Measurements from ENCODE around the gene RRP9. TPM values are rescaled to one million over a fixed set of nuclear protein-coding genes. Genes with fewer than 3 reads are reported as not detected.

The RRP9 gene
- total and polyA plus RNA-seq, 4 donors = 6.5 to 11.0 (median 7.8) TPM

GRCh38 chr3:51934139-51934850 is 7.4 kb downstream of the RRP9 start:
- H3K4me3 ChIP-seq (ENCODE audit: low read depth in 1 of 3, low read length in 3 of 3) = no peak overlapping the region
- TF ChIP-seq EGR1 (IDR thresholded peaks at IDR 0.05; ENCODE audit: low read depth in 2 of 2) = no peak
- TF ChIP-seq ZBTB33 (IDR thresholded peaks at IDR 0.05) = no peak
- TF ChIP-seq FOXA1 (IDR thresholded peaks at IDR 0.05) = no peak
- TF ChIP-seq JUND (IDR thresholded peaks at IDR 0.05) = no peak
- no peak for TF ChIP-seq HNF4A (conservative IDR thresholded peaks at IDR 0.05)
- TF ChIP-seq, protein P1, sequence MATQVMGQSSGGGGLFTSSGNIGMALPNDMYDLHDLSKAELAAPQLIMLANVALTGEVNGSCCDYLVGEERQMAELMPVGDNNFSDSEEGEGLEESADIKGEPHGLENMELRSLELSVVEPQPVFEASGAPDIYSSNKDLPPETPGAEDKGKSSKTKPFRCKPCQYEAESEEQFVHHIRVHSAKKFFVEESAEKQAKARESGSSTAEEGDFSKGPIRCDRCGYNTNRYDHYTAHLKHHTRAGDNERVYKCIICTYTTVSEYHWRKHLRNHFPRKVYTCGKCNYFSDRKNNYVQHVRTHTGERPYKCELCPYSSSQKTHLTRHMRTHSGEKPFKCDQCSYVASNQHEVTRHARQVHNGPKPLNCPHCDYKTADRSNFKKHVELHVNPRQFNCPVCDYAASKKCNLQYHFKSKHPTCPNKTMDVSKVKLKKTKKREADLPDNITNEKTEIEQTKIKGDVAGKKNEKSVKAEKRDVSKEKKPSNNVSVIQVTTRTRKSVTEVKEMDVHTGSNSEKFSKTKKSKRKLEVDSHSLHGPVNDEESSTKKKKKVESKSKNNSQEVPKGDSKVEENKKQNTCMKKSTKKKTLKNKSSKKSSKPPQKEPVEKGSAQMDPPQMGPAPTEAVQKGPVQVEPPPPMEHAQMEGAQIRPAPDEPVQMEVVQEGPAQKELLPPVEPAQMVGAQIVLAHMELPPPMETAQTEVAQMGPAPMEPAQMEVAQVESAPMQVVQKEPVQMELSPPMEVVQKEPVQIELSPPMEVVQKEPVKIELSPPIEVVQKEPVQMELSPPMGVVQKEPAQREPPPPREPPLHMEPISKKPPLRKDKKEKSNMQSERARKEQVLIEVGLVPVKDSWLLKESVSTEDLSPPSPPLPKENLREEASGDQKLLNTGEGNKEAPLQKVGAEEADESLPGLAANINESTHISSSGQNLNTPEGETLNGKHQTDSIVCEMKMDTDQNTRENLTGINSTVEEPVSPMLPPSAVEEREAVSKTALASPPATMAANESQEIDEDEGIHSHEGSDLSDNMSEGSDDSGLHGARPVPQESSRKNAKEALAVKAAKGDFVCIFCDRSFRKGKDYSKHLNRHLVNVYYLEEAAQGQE (IDR thresholded peaks at IDR 0.05) = no peak
- TF ChIP-seq ATF3 (IDR thresholded peaks at IDR 0.05) = no peak
- TF ChIP-seq, protein P2, sequence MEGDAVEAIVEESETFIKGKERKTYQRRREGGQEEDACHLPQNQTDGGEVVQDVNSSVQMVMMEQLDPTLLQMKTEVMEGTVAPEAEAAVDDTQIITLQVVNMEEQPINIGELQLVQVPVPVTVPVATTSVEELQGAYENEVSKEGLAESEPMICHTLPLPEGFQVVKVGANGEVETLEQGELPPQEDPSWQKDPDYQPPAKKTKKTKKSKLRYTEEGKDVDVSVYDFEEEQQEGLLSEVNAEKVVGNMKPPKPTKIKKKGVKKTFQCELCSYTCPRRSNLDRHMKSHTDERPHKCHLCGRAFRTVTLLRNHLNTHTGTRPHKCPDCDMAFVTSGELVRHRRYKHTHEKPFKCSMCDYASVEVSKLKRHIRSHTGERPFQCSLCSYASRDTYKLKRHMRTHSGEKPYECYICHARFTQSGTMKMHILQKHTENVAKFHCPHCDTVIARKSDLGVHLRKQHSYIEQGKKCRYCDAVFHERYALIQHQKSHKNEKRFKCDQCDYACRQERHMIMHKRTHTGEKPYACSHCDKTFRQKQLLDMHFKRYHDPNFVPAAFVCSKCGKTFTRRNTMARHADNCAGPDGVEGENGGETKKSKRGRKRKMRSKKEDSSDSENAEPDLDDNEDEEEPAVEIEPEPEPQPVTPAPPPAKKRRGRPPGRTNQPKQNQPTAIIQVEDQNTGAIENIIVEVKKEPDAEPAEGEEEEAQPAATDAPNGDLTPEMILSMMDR (IDR thresholded peaks at IDR 0.05; ENCODE audit: low read depth, low read length, missing input control) = no peak
- TF ChIP-seq SP1 (IDR thresholded peaks at IDR 0.05) = no peak
- TF ChIP-seq FOXA2 (IDR thresholded peaks at IDR 0.05) = no peak
- no peak for TF ChIP-seq RAD21 (IDR thresholded peaks at IDR 0.05)
- no peak for TF ChIP-seq MAX (IDR thresholded peaks at IDR 0.05)
- no peak for TF ChIP-seq TAF1 (conservative IDR thresholded peaks at IDR 0.05)
- no peak for TF ChIP-seq RXRA (IDR thresholded peaks at IDR 0.05)
- H3K4me1 ChIP-seq (ENCODE audit: control insufficient read depth in 4 of 4, insufficient read depth in 4 of 4, low read length in 3 of 4) = no peaks in the 10 kb centered on the region
- 97% methylated on average over 11 of the region's 11 CpGs for WGBS
- no peak overlapping the region for H3K9ac ChIP-seq (ENCODE audit: low read depth in 1 of 2, low read length in 2 of 2)
- no peak overlapping the region for H3K27ac ChIP-seq (ENCODE audit: low read depth in 1 of 2, low read length in 2 of 2)
- H3K36me3 ChIP-seq (ENCODE audit: control insufficient read depth in 4 of 4, insufficient read depth in 3 of 4, low read depth in 1 of 4, low read length in 3 of 4) = peaks cover 18 to 56% (median 36%) of the 10 kb centered on the region in 4 donors
- H3K27me3 ChIP-seq (ENCODE audit: control insufficient read depth in 4 of 4, insufficient read depth in 4 of 4, low read length in 3 of 4) = no peaks in the 10 kb centered on the region
- no peaks in the 10 kb centered on the region for H3K9me3 ChIP-seq (ENCODE audit: control insufficient read depth in 4 of 4, low read length in 3 of 4)
- DNase-seq (ENCODE audit: low spot score) = no peak
